WTC11 (cell line): ENCODE measurements around the gene FHL1.

Experiments used
- TF ChIP-seq, protein P1 (sequence below): sonication (generic); formaldehyde crosslinking; IDR thresholded peaks from 2 replicates; pipeline ENCODE4 v1.8.0; 2022; ENCODE audit warnings: mild to moderate bottlenecking, missing genetic modification reagents
- TF ChIP-seq, protein P2 (sequence below): fragments of 200-600 bp; IDR thresholded peaks from 2 replicates; pipeline ENCODE4 v1.8.0; 2022; ENCODE audit warnings: antibody characterized with exemption

DNA sequence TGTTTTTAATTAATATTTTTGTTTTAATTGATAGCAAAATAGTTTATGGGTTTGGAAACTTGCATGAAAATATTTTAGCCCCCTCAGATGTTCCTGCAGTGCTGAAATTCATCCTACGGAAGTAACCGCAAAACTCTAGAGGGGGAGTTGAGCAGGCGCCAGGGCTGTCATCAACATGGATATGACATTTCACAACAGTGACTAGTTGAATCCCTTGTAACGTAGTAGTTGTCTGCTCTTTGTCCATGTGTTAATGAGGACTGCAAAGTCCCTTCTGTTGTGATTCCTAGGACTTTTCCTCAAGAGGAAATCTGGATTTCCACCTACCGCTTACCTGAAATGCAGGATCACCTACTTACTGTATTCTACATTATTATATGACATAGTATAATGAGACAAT is 63.5 kb downstream of the FHL1 start:
- TF ChIP-seq, protein P1, sequence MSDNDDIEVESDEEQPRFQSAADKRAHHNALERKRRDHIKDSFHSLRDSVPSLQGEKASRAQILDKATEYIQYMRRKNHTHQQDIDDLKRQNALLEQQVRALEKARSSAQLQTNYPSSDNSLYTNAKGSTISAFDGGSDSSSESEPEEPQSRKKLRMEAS (CRISPR knock-in tag) = no peak
- TF ChIP-seq, protein P2, sequence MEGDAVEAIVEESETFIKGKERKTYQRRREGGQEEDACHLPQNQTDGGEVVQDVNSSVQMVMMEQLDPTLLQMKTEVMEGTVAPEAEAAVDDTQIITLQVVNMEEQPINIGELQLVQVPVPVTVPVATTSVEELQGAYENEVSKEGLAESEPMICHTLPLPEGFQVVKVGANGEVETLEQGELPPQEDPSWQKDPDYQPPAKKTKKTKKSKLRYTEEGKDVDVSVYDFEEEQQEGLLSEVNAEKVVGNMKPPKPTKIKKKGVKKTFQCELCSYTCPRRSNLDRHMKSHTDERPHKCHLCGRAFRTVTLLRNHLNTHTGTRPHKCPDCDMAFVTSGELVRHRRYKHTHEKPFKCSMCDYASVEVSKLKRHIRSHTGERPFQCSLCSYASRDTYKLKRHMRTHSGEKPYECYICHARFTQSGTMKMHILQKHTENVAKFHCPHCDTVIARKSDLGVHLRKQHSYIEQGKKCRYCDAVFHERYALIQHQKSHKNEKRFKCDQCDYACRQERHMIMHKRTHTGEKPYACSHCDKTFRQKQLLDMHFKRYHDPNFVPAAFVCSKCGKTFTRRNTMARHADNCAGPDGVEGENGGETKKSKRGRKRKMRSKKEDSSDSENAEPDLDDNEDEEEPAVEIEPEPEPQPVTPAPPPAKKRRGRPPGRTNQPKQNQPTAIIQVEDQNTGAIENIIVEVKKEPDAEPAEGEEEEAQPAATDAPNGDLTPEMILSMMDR = no peak
